Activated T-helper 2 cell treated with anti-CD3 and anti-CD28 coated beads, Interferon-gamma antibody, Interleukin-2, Interleukin-4, amounts not matched to agents 10 μg/mL and 5 μg/mL and 100 μg/mL, durations not matched to agents 14 hours and 24 hours and 36 hours (primary cell): ENCODE data around the gene BRMS1L. TPM values are rescaled to one million over a fixed set of nuclear protein-coding genes. Genes with fewer than 3 reads are reported as not detected.
A peak's percentile ranks its signal among the peaks of the same experiment; 100 is the strongest.
"Not testable (repeated sequence)": the region's sequence is repeated elsewhere in the genome, so short reads cannot be mapped to it uniquely, and the experiment has no call there.

Source experiments
- DNase-seq: peaks from one replicate; pipeline ENCODE4 v3.0.0; 2021; ENCODE audit warnings: low spot score
- H3K27ac Mint-ChIP-seq: one replicate; pipeline ENCODE4 v1.8.0; 2021; ENCODE audit warnings: mixed read lengths
- H3K27me3 Mint-ChIP-seq: one replicate; pipeline ENCODE4 v1.8.0; 2021; ENCODE audit warnings: low read depth, mixed read lengths
- H3K36me3 Mint-ChIP-seq: one replicate; pipeline ENCODE4 v1.8.0; 2021; ENCODE audit warnings: low read depth, mixed read lengths
- H3K4me1 Mint-ChIP-seq: one replicate; pipeline ENCODE4 v1.8.0; 2021; ENCODE audit warnings: low read depth, mixed read lengths
- H3K4me3 Mint-ChIP-seq: one replicate; pipeline ENCODE4 v1.8.0; 2021; ENCODE audit warnings: low read depth, mild to moderate bottlenecking, moderate library complexity, mixed read lengths
- H3K9me3 Mint-ChIP-seq: one replicate; pipeline ENCODE4 v1.8.0; 2021; ENCODE audit warnings: mixed read lengths
- intact Hi-C: fragments of 100-400 bp; cut with micrococcal nuclease; formaldehyde crosslinking; loops from one replicate; pipeline ENCODE4 v1.15.1; 2023
- total RNA-seq: library from RNA; stranded (reverse); gene quantifications from 2 replicates; pipeline ENCODE4 v1.2.3, GENCODE V29; 2022

The BRMS1L gene
- total RNA-seq, 1 donor from 2014 or later = 5.3 TPM

GRCh38 chr14:35826952-35827416 lies 846 bp downstream of the BRMS1L start:
- Mint-ChIP-seq H3K36me3 (peaks cover 9% of the 10 kb centered on the region), H3K9me3 (no peaks in the 10 kb centered on the region), H3K4me3 (peak overlapping the region; percentile 84), H3K4me1 (peaks cover 20% of the 10 kb centered on the region), H3K27ac (peak overlapping the region; percentile 90), H3K27me3 (no peaks in the 10 kb centered on the region)
- DNase-seq = no peak
- intact Hi-C loops = loop anchor here (1.0 to 10.0 kb wide), 6 partner anchors 18 to 952 kb away; partner anchors contain the start of genes BAZ1A, FAM177A1, MBIP and PSMA6

GRCh38 chr14:35827678-35828472 lies 1.7 kb downstream of the BRMS1L start:
- peaks cover 18% of the 10 kb centered on the region for H3K4me1 Mint-ChIP-seq
- no peak overlapping the region for H3K27ac Mint-ChIP-seq
- H3K27me3 Mint-ChIP-seq = no peaks in the 10 kb centered on the region
- no peaks in the 10 kb centered on the region for H3K9me3 Mint-ChIP-seq
- DNase-seq = no peak
- intact Hi-C loops = loop anchor here (2.0 to 10.0 kb wide), 5 partner anchors 104 to 953 kb away; partner anchors contain the start of genes BAZ1A, FAM177A1, MBIP and PSMA6
- H3K36me3 Mint-ChIP-seq = peaks cover 11% of the 10 kb centered on the region
- peak overlapping the region; percentile 84 for H3K4me3 Mint-ChIP-seq

GRCh38 chr14:35829449-35829848 lies 3.3 kb downstream of the BRMS1L start:
- no peak for DNase-seq
- Mint-ChIP-seq H3K4me3 (no peak overlapping the region), H3K36me3 (peaks cover 16% of the 10 kb centered on the region), H3K4me1 (peaks cover 18% of the 10 kb centered on the region), H3K27ac (no peak overlapping the region), H3K9me3 (no peaks in the 10 kb centered on the region), H3K27me3 (no peaks in the 10 kb centered on the region)
- intact Hi-C loops = loop anchor here (5.0 to 10.0 kb wide), 4 partner anchors 103 to 955 kb away; partner anchors contain the start of genes BAZ1A, FAM177A1 and MBIP

GRCh38 chr14:35835208-35835982 lies 9.3 kb downstream of the BRMS1L start:
- intact Hi-C loops = no loop called here
- H3K27me3 Mint-ChIP-seq = no peaks in the 10 kb centered on the region
- no peak for DNase-seq
- H3K4me1 Mint-ChIP-seq = peaks cover 2% of the 10 kb centered on the region
- H3K27ac Mint-ChIP-seq = no peak overlapping the region
- H3K4me3 Mint-ChIP-seq = no peak overlapping the region
- H3K36me3 Mint-ChIP-seq = peaks cover 49% of the 10 kb centered on the region
- H3K9me3 Mint-ChIP-seq = peaks cover 20% of the 10 kb centered on the region

- H3K27ac Mint-ChIP-seq, H3K27me3 Mint-ChIP-seq, DNase-seq, intact Hi-C loops, H3K4me3 Mint-ChIP-seq, H3K4me1 Mint-ChIP-seq: not testable (repeated sequence)
- peaks cover 49% of the 10 kb centered on the region for H3K9me3 Mint-ChIP-seq
- H3K36me3 Mint-ChIP-seq = peaks cover 91% of the 10 kb centered on the region
Observed at GRCh38 chr14:35841704-35842103, 15.6 kb downstream of the BRMS1L start.

- H3K27ac Mint-ChIP-seq, intact Hi-C loops, DNase-seq: not testable (repeated sequence)
Observed at GRCh38 chr14:35842245-35842644, 16.1 kb downstream of the BRMS1L start.

GRCh38 chr14:35844494-35844893 lies 18.4 kb downstream of the BRMS1L start:
- H3K9me3 Mint-ChIP-seq = peaks cover 38% of the 10 kb centered on the region
- H3K4me3 Mint-ChIP-seq = no peak overlapping the region
- DNase-seq = no peak
- no peaks in the 10 kb centered on the region for H3K27me3 Mint-ChIP-seq
- peaks cover 5% of the 10 kb centered on the region for H3K4me1 Mint-ChIP-seq
- no peak overlapping the region for H3K27ac Mint-ChIP-seq
- peaks cover 77% of the 10 kb centered on the region for H3K36me3 Mint-ChIP-seq
- intact Hi-C loops = no loop called here

More at GRCh38 chr14:35842245-35842644, 16.1 kb downstream of the BRMS1L start:
- H3K9me3 Mint-ChIP-seq = peaks cover 49% of the 10 kb centered on the region
- H3K4me3 Mint-ChIP-seq, H3K27me3 Mint-ChIP-seq, H3K4me1 Mint-ChIP-seq: not testable (repeated sequence)
- peaks cover 89% of the 10 kb centered on the region for H3K36me3 Mint-ChIP-seq

GRCh38 chr14:35847636-35848035 lies 21.5 kb downstream of the BRMS1L start:
- Mint-ChIP-seq H3K27me3 (no peaks in the 10 kb centered on the region), H3K27ac (no peak overlapping the region), H3K4me3 (no peak overlapping the region), H3K9me3 (peaks cover 21% of the 10 kb centered on the region), H3K36me3 (peaks cover 63% of the 10 kb centered on the region), H3K4me1 (peaks cover 5% of the 10 kb centered on the region)
- DNase-seq = no peak
- intact Hi-C loops = no loop called here

GRCh38 chr14:35849122-35849521 lies 23.0 kb downstream of the BRMS1L start:
- intact Hi-C loops = no loop called here
- Mint-ChIP-seq H3K4me1 (peaks cover 5% of the 10 kb centered on the region), H3K36me3 (peaks cover 48% of the 10 kb centered on the region), H3K27ac (no peak overlapping the region), H3K27me3 (no peaks in the 10 kb centered on the region), H3K9me3 (peaks cover 11% of the 10 kb centered on the region), H3K4me3 (no peak overlapping the region)
- no peak for DNase-seq

- intact Hi-C loops = no loop called here
- Mint-ChIP-seq H3K4me1 (peaks cover 3% of the 10 kb centered on the region), H3K4me3 (no peak overlapping the region), H3K27me3 (no peaks in the 10 kb centered on the region), H3K9me3 (peaks cover 11% of the 10 kb centered on the region), H3K36me3 (peaks cover 26% of the 10 kb centered on the region), H3K27ac (no peak overlapping the region)
- no peak for DNase-seq
Observed at GRCh38 chr14:35851823-35852222, 25.7 kb downstream of the BRMS1L start.

- Mint-ChIP-seq H3K4me1 (peaks cover 3% of the 10 kb centered on the region), H3K27me3 (no peaks in the 10 kb centered on the region), H3K27ac (no peak overlapping the region), H3K36me3 (peaks cover 18% of the 10 kb centered on the region), H3K4me3 (no peak overlapping the region), H3K9me3 (peaks cover 11% of the 10 kb centered on the region)
- no peak for DNase-seq
- intact Hi-C loops = no loop called here
Observed at GRCh38 chr14:35853225-35853624, 27.1 kb downstream of the BRMS1L start.

GRCh38 chr14:35854696-35855270 lies 28.6 kb downstream of the BRMS1L start:
- H3K9me3 Mint-ChIP-seq = peaks cover 11% of the 10 kb centered on the region
- no peak for DNase-seq
- peaks cover 3% of the 10 kb centered on the region for H3K4me1 Mint-ChIP-seq
- no peaks in the 10 kb centered on the region for H3K27me3 Mint-ChIP-seq
- peaks cover 22% of the 10 kb centered on the region for H3K36me3 Mint-ChIP-seq
- intact Hi-C loops = no loop called here
- no peak overlapping the region for H3K4me3 Mint-ChIP-seq
- H3K27ac Mint-ChIP-seq = no peak overlapping the region
